Panc1 (cell line): Measurements from ENCODE around the gene KDM4B. TPM values are rescaled to one million over a fixed set of nuclear protein-coding genes. Genes with fewer than 3 reads are reported as not detected.

ENCODE experiments used
- ATAC-seq: fragments of 200-7000 bp; cut with Tn5 transposase; 2 replicates; pipeline ENCODE4 v1.9.1; 2020; ENCODE audit warnings: mild to moderate bottlenecking, moderate library complexity
- BruUV-seq: library from RNA; stranded (reverse); fragments of 400-500 nt; replicated peaks from 2 replicates; lab custom pipeline; 2021; lab: Mats Ljungman, UMichigan
- CTCF ChIA-PET: fragments of 300-600 bp; sonication (Branson Sonifier 250); formaldehyde crosslinking; loops from one replicate; lab custom pipeline; 2022; ENCODE audit warnings: antibody characterized with exemption; lab: Charles Lee
- POLR2A ChIA-PET: fragments of 300-600 bp; sonication (Branson Sonifier 250); formaldehyde crosslinking; loops from one replicate; lab custom pipeline; 2022; ENCODE audit warnings: antibody characterized with exemption; lab: Charles Lee
- DNase-seq: peaks from one replicate; pipeline ENCODE4 v3.0.0-alpha.2; 2010; ENCODE audit warnings: low read depth, low spot score
- H3K27ac ChIP-seq: 2 replicates; pipeline ENCODE4 v1.5.1; 2011; ENCODE audit warnings: mild to moderate bottlenecking, low read length, inconsistent platforms
- H3K27me3 ChIP-seq: fragments of 200-500 bp; sonication (Bioruptor generic); 2 replicates; pipeline ENCODE4 v1.6.0; 2014; ENCODE audit warnings: low read length, inconsistent platforms; ENCODE audit not compliant: control insufficient read depth, insufficient read depth
- H3K36me3 ChIP-seq: fragments of 200-500 bp; sonication (Bioruptor generic); 2 replicates; pipeline ENCODE4 v1.5.1; 2014; ENCODE audit warnings: inconsistent platforms, mild to moderate bottlenecking, low read length, moderate library complexity; ENCODE audit not compliant: control insufficient read depth, insufficient read depth
- H3K4me1 ChIP-seq: 2 replicates; pipeline ENCODE4 v1.5.1; 2011; ENCODE audit warnings: inconsistent platforms, mild to moderate bottlenecking, low read length, moderate library complexity; ENCODE audit not compliant: control insufficient read depth, insufficient read depth
- H3K4me3 ChIP-seq, 2 experiments: 2 replicates each; pipeline ENCODE4 v1.5.1; 2011 to 2012; ENCODE audit warnings: low read depth in 2 of 2, low read length in 2 of 2, mild to moderate bottlenecking in 2 of 2, inconsistent platforms in 1 of 2, moderate library complexity in 1 of 2
- H3K9me3 ChIP-seq: fragments of 200-500 bp; sonication (Bioruptor generic); 2 replicates; pipeline ENCODE4 v1.5.1; 2014; ENCODE audit warnings: low read depth, mild to moderate bottlenecking, inconsistent platforms, low read length, moderate library complexity; ENCODE audit not compliant: control insufficient read depth, insufficient read depth
- CTCF ChIP-seq: fragments of 450-650 bp; IDR thresholded peaks from 2 replicates; pipeline ENCODE4 v1.5.1; 2017; ENCODE audit warnings: mild to moderate bottlenecking
- POLR2AphosphoS5 ChIP-seq: IDR thresholded peaks from 2 replicates; pipeline ENCODE4 v1.6.1; 2012; ENCODE audit warnings: mild to moderate bottlenecking, low read depth, low read length, moderate library complexity
- REST ChIP-seq, 2 experiments: IDR thresholded peaks; 2 replicates each; pipeline ENCODE4 v1.6.1; 2011 to 2012; ENCODE audit warnings: low read depth in 2 of 2, control low read depth in 1 of 2, low read length in 1 of 2, mild to moderate bottlenecking in 1 of 2, moderate library complexity in 1 of 2; ENCODE audit not compliant: insufficient read depth in 1 of 2
- SIN3A ChIP-seq: IDR thresholded peaks from 2 replicates; pipeline ENCODE4 v1.6.1; 2012; ENCODE audit warnings: low read depth, mild to moderate bottlenecking, low read length, moderate library complexity, borderline replicate concordance; ENCODE audit not compliant: insufficient read depth
- TCF7L2 ChIP-seq: IDR thresholded peaks from 2 replicates; pipeline ENCODE4 v1.6.1; 2011; ENCODE audit warnings: mild to moderate bottlenecking, low read depth, low read length, inconsistent platforms
- in situ Hi-C: cut with HindIII; loops from 2 replicates; pipeline ENCODE4 v1.10.0; 2016; ENCODE audit warnings: low sequenced_read_pairs, low pct_unique_long_range_greater_than_20kb
- intact Hi-C: fragments of 100-400 bp; cut with micrococcal nuclease; formaldehyde crosslinking; loops from one replicate; pipeline ENCODE4 v1.10.0; 2022; ENCODE audit not compliant: unreplicated experiment
- total RNA-seq: library from RNA; stranded (reverse); gene quantifications from one replicate; pipeline ENCODE4 v1.2.1, GENCODE V29; 2021; ENCODE audit not compliant: unreplicated experiment

KDM4B gene
- total RNA-seq, 1 experiment from 2014 or later: 18.4 TPM

- ATAC-seq (no peak), DNase-seq (no peak)
- Histone ChIP-seq H3K4me3 (no peak overlapping the region), H3K4me1 (no peaks in the 10 kb centered on the region), H3K27ac (no peak overlapping the region), H3K27me3 (no peaks in the 10 kb centered on the region), H3K36me3 (no peaks in the 10 kb centered on the region), H3K9me3 (no peaks in the 10 kb centered on the region)
- POLR2A ChIA-PET: no interaction called here
- TF ChIP-seq POLR2AphosphoS5: no peak
- TF ChIP-seq TCF7L2: no peak
- TF ChIP-seq SIN3A: no peak
- no peak for TF ChIP-seq REST (IDR thresholded peaks at IDR 0.05; ENCODE audit: insufficient read depth in 1 of 2, low read depth in 2 of 2, low read length in 1 of 2)
- TF ChIP-seq CTCF: no peak
- CTCF ChIA-PET: no interaction called here
- in situ Hi-C loops: no loop called here
- no TSS peak for BruUV-seq
- intact Hi-C loops: no loop called here
Observed at GRCh38 chr19:5111051-5111450, 142.1 kb downstream of the KDM4B start.

- BruUV-seq: no TSS peak
- ATAC-seq: no peak
- no peaks in the 10 kb centered on the region for H3K9me3 ChIP-seq
- no peaks in the 10 kb centered on the region for H3K27me3 ChIP-seq
- in situ Hi-C loops: no loop called here
- no peak for DNase-seq
- POLR2A ChIA-PET: no interaction called here
- H3K36me3 ChIP-seq: no peaks in the 10 kb centered on the region
- no peak overlapping the region for H3K4me3 ChIP-seq
- H3K27ac ChIP-seq: no peak overlapping the region
- TF ChIP-seq REST (IDR thresholded peaks at IDR 0.05; ENCODE audit: insufficient read depth in 1 of 2, low read depth in 2 of 2, low read length in 1 of 2) (no peak), CTCF (no peak)
- intact Hi-C loops: no loop called here
- CTCF ChIA-PET: no interaction called here
- no peaks in the 10 kb centered on the region for H3K4me1 ChIP-seq
Observed at GRCh38 chr19:5112175-5112574, 143.3 kb downstream of the KDM4B start.
